Testis (tissue), 3 donors: ENCODE measurements around the gene EXOC6. TPM values are rescaled to one million over a fixed set of nuclear protein-coding genes. Genes with fewer than 3 reads are reported as not detected.

Experiments
- DNase-seq: peaks from one replicate; pipeline ENCODE4 v3.0.0-alpha.2; 2019
- H3K27ac ChIP-seq, 2 donors: fragments of 200-600 bp; sonication (generic); one replicate each; pipeline ENCODE4 v1.5.1; 2019
- H3K27me3 ChIP-seq: fragments of 200-600 bp; sonication (generic); one replicate; pipeline ENCODE4 v1.5.1; 2019
- H3K36me3 ChIP-seq: fragments of 200-600 bp; sonication (generic); one replicate; pipeline ENCODE4 v1.5.1; 2017; ENCODE audit warnings: low read depth; ENCODE audit errors: missing control alignments
- H3K4me1 ChIP-seq: fragments of 200-600 bp; sonication (generic); one replicate; pipeline ENCODE4 v1.5.1; 2019
- H3K4me3 ChIP-seq, 2 donors: fragments of 200-600 bp; sonication (generic); one replicate each; pipeline ENCODE4 v1.5.1; 2017 to 2019
- H3K9me3 ChIP-seq: fragments of 200-600 bp; sonication (generic); one replicate; pipeline ENCODE4 v1.5.1; 2017
- POLR2A ChIP-seq: fragments of 450-650 bp; IDR thresholded peaks from one replicate; pipeline ENCODE4 v1.6.1; 2017; ENCODE audit warnings: antibody characterized with exemption, mild to moderate bottlenecking, moderate library complexity
- WGBS, 2 donors: methylation state at CpG; one replicate each; pipeline ENCODE4 v1.1.5; 2018; 5-methylcytosine and 5-hydroxymethylcytosine counted together
- intact Hi-C: fragments of 100-400 bp; cut with DNase I; formaldehyde crosslinking; loops from one replicate; pipeline ENCODE4 v1.15.1; 2023; ENCODE audit warnings: low total_unique reads
- polyA plus RNA-seq: library from polyadenylated mRNA; stranded (reverse); fragments of 350-450 nt; fragmentation: Illumina TruSeq; extraction: RNeasy Lipid Tissue Mini Kit (QIAGEN cat#74804); gene quantifications from one replicate; pipeline ENCODE4 v1.2.3, GENCODE V29; 2014; ENCODE audit warnings: low read depth, low replicate concordance; ENCODE audit not compliant: insufficient read depth
- total RNA-seq, 2 donors: library from RNA; depleted of rRNA; stranded (reverse); fragments of >200 nt; gene quantifications; one replicate each; pipeline ENCODE4 v1.2.3, GENCODE V29; 2016
- TF ChIP-seq, protein P1 (sequence below), 3 experiments: fragments of 450-650 bp in 2 of 3; fragments of 200-600 bp in 1 of 3; sonication (generic) in 1 of 3; IDR thresholded peaks; one replicate each; pipeline ENCODE4 v1.5.1; 2016 to 2019; ENCODE audit warnings: antibody characterized with exemption in 3 of 3, mild to moderate bottlenecking in 2 of 3, moderate library complexity in 1 of 3

EXOC6 gene
- total and polyA plus RNA-seq, 3 donors from 2014 or later = 13.3 to 38.5 (median 28.0) TPM

DNA sequence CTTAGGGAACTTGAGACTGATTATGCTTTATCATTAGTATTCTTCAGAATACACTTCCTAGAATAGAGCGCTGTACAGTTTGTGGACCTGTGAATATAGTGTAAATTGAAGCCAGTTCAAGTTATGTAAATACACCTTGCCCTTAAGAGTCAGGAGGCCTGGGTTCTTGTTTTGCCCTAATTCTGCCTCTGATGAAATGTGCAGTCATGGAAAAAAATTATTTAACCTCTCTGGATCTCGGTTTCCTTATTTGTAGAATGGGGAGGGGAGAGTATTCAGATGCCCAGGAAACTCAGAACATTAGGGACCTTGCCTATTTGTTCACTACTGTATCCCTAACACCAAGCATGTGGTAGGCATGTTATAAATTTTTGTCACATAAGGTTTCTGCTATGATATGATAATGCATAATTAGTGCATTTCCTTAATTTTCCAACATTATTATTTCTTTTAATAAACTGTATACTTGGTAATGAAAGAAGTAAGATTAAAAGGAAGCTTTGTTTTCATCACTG is 1.3 kb downstream of the EXOC6 start:
- no peaks in the 10 kb centered on the region for H3K36me3 ChIP-seq
- no peak for DNase-seq
- H3K4me3 ChIP-seq = no peak overlapping the region
- no peaks in the 10 kb centered on the region for H3K4me1 ChIP-seq
- 40 to 44% methylated on average over 2 of the region's 2 CpGs for WGBS, 2 donors
- no peak for TF ChIP-seq POLR2A
- no peak overlapping the region for H3K27ac ChIP-seq
- H3K27me3 ChIP-seq = no peaks in the 10 kb centered on the region
- intact Hi-C loops = no loop called here
- H3K9me3 ChIP-seq = no peaks in the 10 kb centered on the region

DNA sequence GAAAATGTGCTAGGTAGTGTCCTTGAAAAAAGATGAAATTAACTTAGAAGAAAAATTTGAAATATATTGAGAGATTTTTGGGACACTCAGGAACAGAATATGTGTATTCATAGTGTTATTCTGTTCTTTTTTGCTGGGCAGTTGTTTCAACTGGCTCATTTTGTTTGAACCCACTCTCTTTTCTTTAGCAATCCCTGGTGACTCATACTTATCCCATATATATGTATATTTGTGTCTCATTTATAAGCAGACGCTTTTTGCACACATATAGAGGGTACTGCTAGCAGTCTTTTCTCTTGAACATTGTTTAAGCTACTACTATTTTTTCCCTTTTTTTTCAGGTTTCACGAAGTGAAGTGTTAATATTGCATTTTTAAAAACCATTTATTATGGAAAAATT is 1.9 kb downstream of the EXOC6 start:
- Histone ChIP-seq H3K27me3 (no peaks in the 10 kb centered on the region), H3K27ac (no peak overlapping the region), H3K4me1 (no peaks in the 10 kb centered on the region), H3K9me3 (no peaks in the 10 kb centered on the region), H3K4me3 (no peak overlapping the region), H3K36me3 (no peaks in the 10 kb centered on the region)
- WGBS, 2 donors = 72 to 73% methylated on average over 2 of the region's 2 CpGs
- TF ChIP-seq, protein P1, sequence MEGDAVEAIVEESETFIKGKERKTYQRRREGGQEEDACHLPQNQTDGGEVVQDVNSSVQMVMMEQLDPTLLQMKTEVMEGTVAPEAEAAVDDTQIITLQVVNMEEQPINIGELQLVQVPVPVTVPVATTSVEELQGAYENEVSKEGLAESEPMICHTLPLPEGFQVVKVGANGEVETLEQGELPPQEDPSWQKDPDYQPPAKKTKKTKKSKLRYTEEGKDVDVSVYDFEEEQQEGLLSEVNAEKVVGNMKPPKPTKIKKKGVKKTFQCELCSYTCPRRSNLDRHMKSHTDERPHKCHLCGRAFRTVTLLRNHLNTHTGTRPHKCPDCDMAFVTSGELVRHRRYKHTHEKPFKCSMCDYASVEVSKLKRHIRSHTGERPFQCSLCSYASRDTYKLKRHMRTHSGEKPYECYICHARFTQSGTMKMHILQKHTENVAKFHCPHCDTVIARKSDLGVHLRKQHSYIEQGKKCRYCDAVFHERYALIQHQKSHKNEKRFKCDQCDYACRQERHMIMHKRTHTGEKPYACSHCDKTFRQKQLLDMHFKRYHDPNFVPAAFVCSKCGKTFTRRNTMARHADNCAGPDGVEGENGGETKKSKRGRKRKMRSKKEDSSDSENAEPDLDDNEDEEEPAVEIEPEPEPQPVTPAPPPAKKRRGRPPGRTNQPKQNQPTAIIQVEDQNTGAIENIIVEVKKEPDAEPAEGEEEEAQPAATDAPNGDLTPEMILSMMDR (IDR thresholded peaks at IDR 0.05) = no peak
- TF ChIP-seq POLR2A = no peak
- DNase-seq = no peak
- intact Hi-C loops = no loop called here

DNA sequence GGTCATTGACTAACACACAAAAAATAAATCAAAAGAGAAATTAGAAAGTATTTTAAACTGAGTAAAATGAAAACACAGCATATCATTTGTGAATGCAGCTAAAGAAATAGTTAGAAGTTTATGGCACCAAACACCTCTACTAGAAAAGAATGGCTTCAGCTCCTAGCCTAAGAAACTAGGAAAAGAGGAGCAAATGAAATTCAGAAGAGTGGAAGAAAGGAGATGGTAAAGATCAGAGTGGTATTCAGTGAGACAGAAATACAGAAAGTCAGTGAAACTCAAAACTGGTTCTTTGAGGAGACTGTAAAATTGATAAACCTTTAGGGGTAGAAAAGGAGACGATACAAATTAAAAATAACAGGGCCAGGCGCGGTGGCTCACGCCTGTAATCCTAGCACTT is 2.7 kb downstream of the EXOC6 start:
- WGBS, 2 donors = 81 to 98% methylated on average over 4 of the region's 4 CpGs

DNA sequence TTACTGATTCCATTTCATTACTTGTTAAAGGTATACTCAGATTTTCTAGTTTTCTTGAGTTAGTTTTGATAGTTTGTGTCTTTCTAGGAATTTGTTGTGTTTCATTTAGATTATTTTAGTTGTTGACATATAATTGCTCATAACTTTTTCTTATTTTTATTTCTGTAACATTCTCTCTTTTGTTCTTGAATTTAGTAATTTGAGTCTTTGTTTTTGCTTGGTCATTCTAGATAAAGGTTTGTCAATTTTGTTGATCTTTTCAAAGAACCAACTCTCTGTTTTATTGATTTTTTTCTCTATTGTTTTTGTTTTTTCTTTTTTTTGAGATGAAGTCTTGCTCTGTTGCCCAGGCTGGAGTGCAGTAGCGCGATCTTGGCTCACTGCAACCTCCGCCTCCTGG is 7.2 kb downstream of the EXOC6 start:
- Histone ChIP-seq H3K27ac (no peak overlapping the region), H3K36me3 (no peaks in the 10 kb centered on the region), H3K4me1 (no peaks in the 10 kb centered on the region), H3K9me3 (no peaks in the 10 kb centered on the region), H3K27me3 (no peaks in the 10 kb centered on the region), H3K4me3 (no peak overlapping the region)
- intact Hi-C loops = no loop called here
- no peak for DNase-seq
- 98 to 99% methylated on average over 3 of the region's 3 CpGs for WGBS, 2 donors
- TF ChIP-seq, protein P1 (IDR thresholded peaks at IDR 0.05) = no peak
- TF ChIP-seq POLR2A = no peak

More for the DNA sequence above, 2.7 kb downstream of the EXOC6 start:
- no peak overlapping the region for H3K4me3 ChIP-seq
- intact Hi-C loops = no loop called here
- no peak for DNase-seq
- no peaks in the 10 kb centered on the region for H3K9me3 ChIP-seq
- no peaks in the 10 kb centered on the region for H3K27me3 ChIP-seq
- H3K4me1 ChIP-seq = no peaks in the 10 kb centered on the region
- H3K27ac ChIP-seq = no peak overlapping the region
- no peaks in the 10 kb centered on the region for H3K36me3 ChIP-seq
- no peak for TF ChIP-seq POLR2A
- TF ChIP-seq, protein P1 (IDR thresholded peaks at IDR 0.05) = no peak

DNA sequence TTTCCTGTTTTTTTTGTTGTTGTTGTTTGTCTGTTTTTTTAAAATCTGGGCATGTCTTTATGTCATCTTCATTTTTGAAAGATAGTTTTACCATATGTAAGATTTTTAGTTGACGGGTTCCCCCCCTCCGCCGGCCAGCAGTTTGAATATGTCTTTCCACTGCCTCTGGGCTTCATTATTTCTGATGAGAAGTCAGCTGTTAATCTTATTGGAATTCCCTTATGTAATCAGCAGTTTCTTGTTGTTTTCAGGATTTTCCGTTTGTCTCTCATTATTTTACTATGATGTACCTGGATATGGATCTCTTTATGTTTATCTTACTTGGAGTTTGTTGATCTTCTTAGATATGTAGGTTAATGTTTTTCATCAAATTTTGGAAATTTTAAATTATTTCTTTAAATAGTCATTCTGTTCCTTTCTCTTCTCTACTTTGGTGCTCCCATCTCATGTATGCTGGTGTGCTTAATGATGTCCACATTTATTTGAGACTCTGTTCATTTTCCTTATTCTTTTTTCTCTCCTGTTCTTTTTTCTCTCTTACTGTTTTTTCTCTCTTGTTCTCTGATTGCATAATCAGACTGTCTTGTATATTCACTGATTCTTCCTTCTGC is 9.7 kb downstream of the EXOC6 start:
- H3K4me1 ChIP-seq = no peaks in the 10 kb centered on the region
- no peaks in the 10 kb centered on the region for H3K9me3 ChIP-seq
- no peak overlapping the region for H3K27ac ChIP-seq
- 91 to 93% methylated on average over 4 of the region's 4 CpGs for WGBS, 2 donors
- H3K27me3 ChIP-seq = no peaks in the 10 kb centered on the region
- no peak for TF ChIP-seq POLR2A
- TF ChIP-seq, protein P1 (IDR thresholded peaks at IDR 0.05) = no peak
- no peaks in the 10 kb centered on the region for H3K36me3 ChIP-seq
- intact Hi-C loops = no loop called here
- H3K4me3 ChIP-seq = no peak overlapping the region
- no peak for DNase-seq
